ENCODE results near the gene KLK2.
"Not testable (repeated sequence)": the region's sequence is repeated elsewhere in the genome, so short reads cannot be mapped to it uniquely, and the experiment has no call there.

KLK2 gene

GRCh38 chr19:50894478-50895356 is 21.5 kb downstream of the KLK2 start:
- DNase-seq (ENCODE audit: low read depth in 2 of 2) = no peak

GRCh38 chr19:50896089-50896590 is 22.9 kb downstream of the KLK2 start:
- DNase-seq (ENCODE audit: low read depth in 2 of 2) = not testable (repeated sequence)

- no peak for DNase-seq (ENCODE audit: low read depth in 2 of 2)
Observed at GRCh38 chr19:50896591-50897190, 23.5 kb downstream of the KLK2 start.

- no peak for DNase-seq (ENCODE audit: low read depth in 2 of 2)
Observed at GRCh38 chr19:50897191-50897607, 24.0 kb downstream of the KLK2 start.

- DNase-seq (ENCODE audit: low read depth in 2 of 2) = no peak
Observed at GRCh38 chr19:50897612-50898011, 24.4 kb downstream of the KLK2 start.

- DNase-seq (ENCODE audit: low read depth in 2 of 2) = no peak
Observed at GRCh38 chr19:50898018-50898417, 24.8 kb downstream of the KLK2 start.

- no peak for DNase-seq (ENCODE audit: low read depth in 2 of 2)
Observed at GRCh38 chr19:50899569-50899968, 26.3 kb downstream of the KLK2 start.

- DNase-seq (ENCODE audit: low read depth in 2 of 2) = no peak
Observed at GRCh38 chr19:50902640-50903039, 29.4 kb downstream of the KLK2 start.

- DNase-seq (ENCODE audit: low read depth in 2 of 2) = no peak
Observed at GRCh38 chr19:50906217-50906616, 33.0 kb downstream of the KLK2 start.

- DNase-seq (ENCODE audit: low read depth in 2 of 2) = no peak
Observed at GRCh38 chr19:50908336-50908735, 35.1 kb downstream of the KLK2 start.

- no peak for DNase-seq (ENCODE audit: low read depth in 2 of 2)
Observed at GRCh38 chr19:50909240-50910070, 36.2 kb downstream of the KLK2 start.

- DNase-seq (ENCODE audit: low read depth in 2 of 2) = no peak
Observed at GRCh38 chr19:50910722-50911121, 37.5 kb downstream of the KLK2 start.

GRCh38 chr19:50911206-50912101 is 38.2 kb downstream of the KLK2 start, which contains the start of gene KLK4:
TSS of gene KLK4 (minus strand) at chr19:50911395. CDS start at chr19:50910738, 657 bp downstream.
- DNase-seq (ENCODE audit: low read depth in 2 of 2) = no peak

- no peak for DNase-seq (ENCODE audit: low read depth in 2 of 2)
Observed at GRCh38 chr19:50912102-50912599, 38.9 kb downstream of the KLK2 start.

- no peak for DNase-seq (ENCODE audit: low read depth in 2 of 2)
Observed at GRCh38 chr19:50912727-50913716, 39.8 kb downstream of the KLK2 start.

GRCh38 chr19:50916069-50916468 is 42.8 kb downstream of the KLK2 start:
- DNase-seq (ENCODE audit: low read depth in 2 of 2) = no peak

GRCh38 chr19:50921426-50922316 is 48.4 kb downstream of the KLK2 start:
- DNase-seq (ENCODE audit: low read depth in 2 of 2) = no peak

- DNase-seq (ENCODE audit: low read depth in 2 of 2) = peak; percentile 26 to 53
Observed at GRCh38 chr19:50922317-50922853, 49.1 kb downstream of the KLK2 start.
